K562 (cell line): Measurements from ENCODE around the gene OXLD1. TPM values are rescaled to one million over a fixed set of nuclear protein-coding genes. Genes with fewer than 3 reads are reported as not detected.

Experiments
- ATF1 ChIP-seq, 2 experiments: fragments of 450-650 bp in 1 of 2; IDR thresholded peaks; 2 replicates each; pipeline ENCODE4 v1.6.1; 2016; ENCODE audit warnings: missing compliant biosample characterization in 1 of 2, missing genetic modification characterization in 1 of 2
- BRD4 ChIP-seq: fragments of 200-600 bp; sonication (generic); IDR thresholded peaks from 2 replicates; pipeline ENCODE4 v1.6.1; 2017; ENCODE audit warnings: inconsistent platforms
- CC2D1A ChIP-seq: fragments of 450-650 bp; IDR thresholded peaks from 2 replicates; pipeline ENCODE4 v1.6.1; 2017; ENCODE audit warnings: mild to moderate bottlenecking
- EP300 ChIP-seq: IDR thresholded peaks from 2 replicates; pipeline ENCODE4 v1.6.1; 2012; ENCODE audit warnings: low read length, improper control_type of control experiment
- ERF ChIP-seq: fragments of 450-650 bp; formaldehyde crosslinking; IDR thresholded peaks from 2 replicates; pipeline ENCODE4 v1.4.0; 2020; ENCODE audit warnings: mild to moderate bottlenecking, mixed read lengths
- JUND ChIP-seq, 2 experiments: IDR thresholded peaks; 2 replicates in 1 of 2; 3 replicates in 1 of 2; pipeline ENCODE4 v1.6.1; 2011; ENCODE audit warnings: borderline replicate concordance in 2 of 2, low read depth in 2 of 2, low read length in 2 of 2, improper control_type of control experiment in 1 of 2, missing biosample characterization in 1 of 2, missing genetic modification characterization in 1 of 2, missing genetic modification reagents in 1 of 2
- KDM5B ChIP-seq: fragments of 200-600 bp; sonication (generic); IDR thresholded peaks from 2 replicates; pipeline ENCODE4 v1.6.1; 2012; ENCODE audit warnings: low read depth, mild to moderate bottlenecking, moderate library complexity, low read length, control low read depth, inconsistent platforms; ENCODE audit not compliant: insufficient replicate concordance
- NFRKB ChIP-seq: fragments of 450-650 bp; IDR thresholded peaks from 2 replicates; pipeline ENCODE4 v1.6.1; 2016; ENCODE audit warnings: low read depth
- PTRF ChIP-seq: fragments of 450-650 bp; IDR thresholded peaks from 2 replicates; pipeline ENCODE4 v1.6.1; 2016; ENCODE audit warnings: mild to moderate bottlenecking, missing genetic modification characterization, missing compliant biosample characterization
- RBBP5 ChIP-seq: fragments of 200-600 bp; sonication (generic); IDR thresholded peaks from 2 replicates; pipeline ENCODE4 v1.6.1; 2012; ENCODE audit warnings: borderline replicate concordance, mild to moderate bottlenecking, low read length, control low read depth, inconsistent platforms; ENCODE audit not compliant: insufficient read depth, poor library complexity, severe bottlenecking
- SP1 ChIP-seq: sonication (generic); formaldehyde crosslinking; IDR thresholded peaks from 2 replicates; pipeline ENCODE4 v1.8.1; 2022; ENCODE audit warnings: mild to moderate bottlenecking, missing genetic modification reagents
- SRF ChIP-seq, 2 experiments: fragments of 250-450, 450-650 bp in 1 of 2; sonication (Bioruptor Pico) in 1 of 2; sonication (generic) in 1 of 2; formaldehyde crosslinking; IDR thresholded peaks; 2 replicates each; pipeline versions ENCODE4 v1.5.0 to v1.5.1; 2020 to 2022; ENCODE audit warnings: mild to moderate bottlenecking in 1 of 2, missing genetic modification reagents in 1 of 2
- ZBTB7A ChIP-seq: IDR thresholded peaks from 2 replicates; pipeline ENCODE4 v1.6.1; 2011; ENCODE audit warnings: low read depth, mild to moderate bottlenecking, low read length, moderate library complexity, borderline replicate concordance; ENCODE audit not compliant: control insufficient read depth
- ZFP30 ChIP-seq: fragments of 250-450 bp; sonication (Bioruptor Pico); IDR thresholded peaks from 2 replicates; pipeline ENCODE4 v1.8.0; 2022; ENCODE audit warnings: moderate library complexity, mild to moderate bottlenecking, inconsistent platforms, borderline replicate concordance
- ZNF239 ChIP-seq: fragments of 250-450 bp; sonication (Bioruptor Pico); IDR thresholded peaks from 2 replicates; pipeline ENCODE4 v1.4.0; 2020; ENCODE audit warnings: mild to moderate bottlenecking
- ZNF253 ChIP-seq: fragments of 250-450 bp; sonication (Bioruptor Pico); conservative IDR thresholded peaks from 2 replicates; pipeline ENCODE4 v1.6.1; 2021; ENCODE audit warnings: mild to moderate bottlenecking
- ZNF431 ChIP-seq: sonication (generic); formaldehyde crosslinking; IDR thresholded peaks from 2 replicates; pipeline ENCODE4 v1.8.0; 2022; ENCODE audit warnings: mild to moderate bottlenecking, missing genetic modification reagents
- ZNF764 ChIP-seq: fragments of 250-450 bp; sonication (Bioruptor Pico); IDR thresholded peaks from 2 replicates; pipeline ENCODE4 v1.4.0; 2020; ENCODE audit warnings: low read depth, mild to moderate bottlenecking, moderate library complexity
- polyA plus RNA-seq, 8 experiments: library from polyadenylated mRNA; depleted of rRNA in 4 of 8; stranded (reverse) in 5 of 8; unstranded in 3 of 8; fragments of >200 nt; fragmentation: Nextera tagmentation in 2 of 8; fragmentation: Illumina TruSeq in 1 of 8; extraction: Ambion mirVana in 2 of 8; extraction: Trizol in 1 of 8; gene quantifications; 2 replicates each; pipeline versions ENCODE4 v1.2.1 to v1.2.3, GENCODE V29; 2011 to 2014; ENCODE audit warnings: inconsistent platforms in 1 of 8, missing spikeins in 1 of 8
- total RNA-seq, 7 experiments: library from RNA; depleted of rRNA in 6 of 7; stranded (reverse); fragments of >200 nt in 6 of 7; fragmentation: Illumina TruSeq in 2 of 7; extraction: Trizol in 2 of 7; gene quantifications; 2 replicates each; pipeline versions ENCODE4 v1.2.1 to v1.2.3, GENCODE V29; 2011 to 2021; ENCODE audit warnings: low replicate concordance in 1 of 7
- TF ChIP-seq, protein P1 (sequence below): fragments of 250-450 bp; sonication (Bioruptor Pico); IDR thresholded peaks from 2 replicates; pipeline ENCODE4 v1.5.0; 2021
- TF ChIP-seq, protein P2 (sequence below): sonication (generic); formaldehyde crosslinking; IDR thresholded peaks from 2 replicates; pipeline ENCODE4 v1.8.1; 2022; ENCODE audit warnings: missing genetic modification reagents
- TF ChIP-seq, protein P3 (sequence below): fragments of 250-450 bp; sonication (Bioruptor Pico); IDR thresholded peaks from 2 replicates; pipeline ENCODE4 v1.5.0; 2020; ENCODE audit warnings: mild to moderate bottlenecking
- TF ChIP-seq, protein P4 (sequence below): fragments of 450-650 bp; formaldehyde crosslinking; IDR thresholded peaks from 2 replicates; pipeline ENCODE4 v1.4.0; 2022; ENCODE audit warnings: missing genetic modification characterization

The OXLD1 gene
- total and polyA plus RNA-seq, 9 of the 15 experiments (the other 6 are each of a cell fraction or from before 2014, with no cell fraction given): 4.4 to 115 (median 29.3) TPM

DNA sequence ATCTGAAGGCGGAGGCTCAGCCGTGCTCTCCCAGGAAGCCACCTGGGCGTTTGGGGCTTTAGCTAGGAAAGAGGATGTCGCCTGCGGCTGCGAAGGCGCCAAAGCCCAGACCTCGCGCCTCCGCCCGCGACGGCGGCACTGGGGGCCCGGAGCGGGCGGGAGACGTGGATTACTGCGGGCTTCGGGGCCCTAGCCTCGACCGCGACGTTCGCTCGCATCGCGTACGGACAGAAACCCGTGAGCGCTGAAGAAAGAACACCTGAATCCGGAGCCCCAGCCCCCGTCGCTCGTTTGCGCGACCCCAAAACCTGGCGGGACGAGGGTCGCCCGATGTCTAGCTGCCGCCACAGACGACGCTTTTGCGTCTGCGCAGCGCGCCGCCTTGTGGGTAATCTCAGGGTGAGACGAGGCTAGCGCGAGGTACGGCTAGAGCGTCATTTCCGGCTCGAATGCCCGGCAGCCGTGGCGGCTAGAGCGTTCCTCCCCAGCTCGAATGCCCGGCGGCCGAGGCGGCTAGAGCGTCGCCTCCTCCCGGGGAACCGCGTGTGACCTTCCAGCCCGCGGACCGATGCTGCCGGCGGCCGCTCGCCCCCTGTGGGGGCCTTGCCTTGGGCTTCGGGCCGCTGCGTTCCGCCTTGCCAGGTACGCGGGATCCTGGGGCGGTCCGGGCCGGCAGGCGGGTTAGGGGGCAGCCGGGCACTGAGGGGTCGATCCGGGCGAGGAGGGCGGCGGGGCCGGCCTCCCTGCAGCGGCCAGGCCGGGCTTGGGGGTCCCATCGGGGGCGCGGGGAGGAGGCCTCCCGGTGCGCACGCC, 36.7 kb upstream of the OXLD1 start, which contains the start of gene MRPL12 (continued):
- TF ChIP-seq, protein P1, sequence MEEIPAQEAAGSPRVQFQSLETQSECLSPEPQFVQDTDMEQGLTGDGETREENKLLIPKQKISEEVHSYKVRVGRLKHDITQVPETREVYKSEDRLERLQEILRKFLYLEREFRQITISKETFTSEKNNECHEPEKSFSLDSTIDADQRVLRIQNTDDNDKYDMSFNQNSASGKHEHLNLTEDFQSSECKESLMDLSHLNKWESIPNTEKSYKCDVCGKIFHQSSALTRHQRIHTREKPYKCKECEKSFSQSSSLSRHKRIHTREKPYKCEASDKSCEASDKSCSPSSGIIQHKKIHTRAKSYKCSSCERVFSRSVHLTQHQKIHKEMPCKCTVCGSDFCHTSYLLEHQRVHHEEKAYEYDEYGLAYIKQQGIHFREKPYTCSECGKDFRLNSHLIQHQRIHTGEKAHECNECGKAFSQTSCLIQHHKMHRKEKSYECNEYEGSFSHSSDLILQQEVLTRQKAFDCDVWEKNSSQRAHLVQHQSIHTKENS (CRISPR knock-in tag): no peak
- TF ChIP-seq ZNF239 (no peak), EP300 (peak; percentile 21; the same call in 1 of the 2 replicates), ZNF764 (no peak), PTRF (no peak), ZBTB7A (peak; percentile 84), JUND (IDR thresholded peaks at IDR 0.05; ENCODE audit: borderline replicate concordance, low read depth, low read length) (peak; percentile 83), JUND (tag; IDR thresholded peaks at IDR 0.05; ENCODE audit: borderline replicate concordance, low read depth, low read length) (no peak; the same call in 2 of the 3 replicates), BRD4 (no peak), RBBP5 (peak; percentile 70), ZNF431 (CRISPR knock-in tag) (no peak), SP1 (CRISPR knock-in tag) (peak; percentile 72; the same call in 1 of the 2 replicates), SRF (CRISPR knock-in tag; IDR thresholded peaks at IDR 0.05) (0 out of 4 replicates have a peak, but pooled peaks of 1 of the 2 experiments have one; percentile 53), KDM5B (peak; percentile 66), ERF (CRISPR knock-in tag) (0 out of 2 replicates have a peak, but pooled peaks have one; percentile 53), ZNF253 (CRISPR knock-in tag) (no peak), ATF1 (CRISPR knock-in tag; IDR thresholded peaks at IDR 0.05) (peak; percentile 43; the same call in 1 of the 2 replicates), ATF1 (tag; IDR thresholded peaks at IDR 0.05) (peak; percentile 95), CC2D1A (no peak), NFRKB (no peak), ZFP30 (no peak)
- TF ChIP-seq, protein P2, sequence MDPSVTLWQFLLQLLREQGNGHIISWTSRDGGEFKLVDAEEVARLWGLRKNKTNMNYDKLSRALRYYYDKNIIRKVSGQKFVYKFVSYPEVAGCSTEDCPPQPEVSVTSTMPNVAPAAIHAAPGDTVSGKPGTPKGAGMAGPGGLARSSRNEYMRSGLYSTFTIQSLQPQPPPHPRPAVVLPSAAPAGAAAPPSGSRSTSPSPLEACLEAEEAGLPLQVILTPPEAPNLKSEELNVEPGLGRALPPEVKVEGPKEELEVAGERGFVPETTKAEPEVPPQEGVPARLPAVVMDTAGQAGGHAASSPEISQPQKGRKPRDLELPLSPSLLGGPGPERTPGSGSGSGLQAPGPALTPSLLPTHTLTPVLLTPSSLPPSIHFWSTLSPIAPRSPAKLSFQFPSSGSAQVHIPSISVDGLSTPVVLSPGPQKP (CRISPR knock-in tag): no peak
- TF ChIP-seq, protein P3, sequence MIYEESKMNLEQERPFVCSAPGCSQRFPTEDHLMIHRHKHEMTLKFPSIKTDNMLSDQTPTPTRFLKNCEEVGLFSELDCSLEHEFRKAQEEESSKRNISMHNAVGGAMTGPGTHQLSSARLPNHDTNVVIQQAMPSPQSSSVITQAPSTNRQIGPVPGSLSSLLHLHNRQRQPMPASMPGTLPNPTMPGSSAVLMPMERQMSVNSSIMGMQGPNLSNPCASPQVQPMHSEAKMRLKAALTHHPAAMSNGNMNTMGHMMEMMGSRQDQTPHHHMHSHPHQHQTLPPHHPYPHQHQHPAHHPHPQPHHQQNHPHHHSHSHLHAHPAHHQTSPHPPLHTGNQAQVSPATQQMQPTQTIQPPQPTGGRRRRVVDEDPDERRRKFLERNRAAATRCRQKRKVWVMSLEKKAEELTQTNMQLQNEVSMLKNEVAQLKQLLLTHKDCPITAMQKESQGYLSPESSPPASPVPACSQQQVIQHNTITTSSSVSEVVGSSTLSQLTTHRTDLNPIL (CRISPR knock-in tag): no peak
- TF ChIP-seq, protein P4, sequence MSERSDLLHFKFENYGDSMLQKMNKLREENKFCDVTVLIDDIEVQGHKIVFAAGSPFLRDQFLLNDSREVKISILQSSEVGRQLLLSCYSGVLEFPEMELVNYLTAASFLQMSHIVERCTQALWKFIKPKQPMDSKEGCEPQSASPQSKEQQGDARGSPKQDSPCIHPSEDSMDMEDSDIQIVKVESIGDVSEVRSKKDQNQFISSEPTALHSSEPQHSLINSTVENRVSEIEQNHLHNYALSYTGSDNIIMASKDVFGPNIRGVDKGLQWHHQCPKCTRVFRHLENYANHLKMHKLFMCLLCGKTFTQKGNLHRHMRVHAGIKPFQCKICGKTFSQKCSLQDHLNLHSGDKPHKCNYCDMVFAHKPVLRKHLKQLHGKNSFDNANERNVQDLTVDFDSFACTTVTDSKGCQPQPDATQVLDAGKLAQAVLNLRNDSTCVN: no peak
